ENCODE measurements around the gene WWC2.
A peak's percentile ranks its signal among the peaks of the same experiment; 100 is the strongest.
"Not testable (repeated sequence)": the region's sequence is repeated elsewhere in the genome, so short reads cannot be mapped to it uniquely, and the experiment has no call there.

The WWC2 gene

GRCh38 chr4:183100827-183101226, 1.8 kb downstream of the WWC2 start:
- peak; percentile 38 for DNase-seq

GRCh38 chr4:183101956-183102480, 3.0 kb downstream of the WWC2 start:
- no peak for DNase-seq

- DNase-seq = no peak
Measured at GRCh38 chr4:183105092-183105491, 6.0 kb downstream of the WWC2 start.

- no peak for DNase-seq
Measured at GRCh38 chr4:183106839-183107238, 7.8 kb downstream of the WWC2 start.

- DNase-seq = no peak
Measured at GRCh38 chr4:183107891-183108459, 8.9 kb downstream of the WWC2 start.

- DNase-seq = no peak
Measured at GRCh38 chr4:183110244-183110643, 11.2 kb downstream of the WWC2 start.

- DNase-seq = no peak
Measured at GRCh38 chr4:183111452-183111885, 12.4 kb downstream of the WWC2 start.

- DNase-seq = no peak
Measured at GRCh38 chr4:183118141-183118540, 19.1 kb downstream of the WWC2 start.

GRCh38 chr4:183118585-183118984, 19.5 kb downstream of the WWC2 start:
- DNase-seq = no peak

GRCh38 chr4:183121660-183122059, 22.6 kb downstream of the WWC2 start:
- not testable (repeated sequence) for DNase-seq

- no peak for DNase-seq
Measured at GRCh38 chr4:183124228-183124627, 25.2 kb downstream of the WWC2 start.

GRCh38 chr4:183124865-183125264, 25.8 kb downstream of the WWC2 start:
- no peak for DNase-seq

GRCh38 chr4:183129125-183129524, 30.1 kb downstream of the WWC2 start:
- no peak for DNase-seq

GRCh38 chr4:183129675-183130074, 30.6 kb downstream of the WWC2 start:
- DNase-seq = no peak

GRCh38 chr4:183130328-183131155, 31.5 kb downstream of the WWC2 start:
- DNase-seq = peak; percentile 82

GRCh38 chr4:183132081-183132480, 33.0 kb downstream of the WWC2 start:
- no peak for DNase-seq

GRCh38 chr4:183132865-183133264, 33.8 kb downstream of the WWC2 start:
- no peak for DNase-seq

- DNase-seq = no peak
Measured at GRCh38 chr4:183136855-183137254, 37.8 kb downstream of the WWC2 start.

- peak; percentile 11 for DNase-seq
Measured at GRCh38 chr4:183139058-183139750, 40.1 kb downstream of the WWC2 start.

GRCh38 chr4:183139972-183140570, 41.0 kb downstream of the WWC2 start:
- DNase-seq = no peak

- DNase-seq = no peak
Measured at GRCh38 chr4:183140911-183141320, 41.9 kb downstream of the WWC2 start.

- no peak for DNase-seq
Measured at GRCh38 chr4:183141997-183142396, 42.9 kb downstream of the WWC2 start.
